GM23338 (cell line): ENCODE results near the gene SLC34A3. TPM values are rescaled to one million over a fixed set of nuclear protein-coding genes. Genes with fewer than 3 reads are reported as not detected.

Experiments
- ATAC-seq: fragments of 200-7000 bp; cut with Tn5 transposase; 3 replicates; pipeline ENCODE4 v1.9.1; 2020
- DNase-seq: peaks from one replicate; pipeline ENCODE4 v3.0.0-alpha.2; 2015; ENCODE audit warnings: low spot score
- H2AFZ ChIP-seq: fragments of 200-600 bp; sonication (generic); 2 replicates; pipeline ENCODE4 v1.8.0; 2016; ENCODE audit warnings: antibody characterized with exemption, mild to moderate bottlenecking, moderate library complexity
- H3F3A ChIP-seq: fragments of 200-600 bp; sonication (generic); replicated peaks from 2 replicates; pipeline ENCODE4 v1.8.0; 2017; ENCODE audit warnings: antibody characterized with exemption, mixed run types, low read depth
- H3K27ac ChIP-seq: fragments of 200-600 bp; sonication (generic); 2 replicates; pipeline ENCODE4 v1.6.1; 2016; ENCODE audit warnings: low read depth
- H3K27me3 ChIP-seq: fragments of 200-600 bp; sonication (generic); 2 replicates; pipeline ENCODE4 v1.8.0; 2016; ENCODE audit warnings: mild to moderate bottlenecking, mixed run types, moderate library complexity; ENCODE audit not compliant: insufficient read depth
- H3K36me3 ChIP-seq: fragments of 200-600 bp; sonication (generic); 2 replicates; pipeline ENCODE4 v1.8.0; 2016; ENCODE audit warnings: mild to moderate bottlenecking; ENCODE audit not compliant: insufficient read depth
- H3K4me1 ChIP-seq: fragments of 200-600 bp; sonication (generic); 2 replicates; pipeline ENCODE4 v1.8.0; 2016; ENCODE audit warnings: mild to moderate bottlenecking, moderate library complexity; ENCODE audit not compliant: insufficient read depth
- H3K4me2 ChIP-seq: fragments of 200-600 bp; sonication (generic); 2 replicates; pipeline ENCODE4 v1.7.1; 2017; ENCODE audit warnings: mixed run types
- H3K4me3 ChIP-seq: fragments of 200-600 bp; sonication (generic); 2 replicates; pipeline ENCODE4 v1.6.1; 2016; ENCODE audit warnings: mixed run types
- H3K79me2 ChIP-seq: fragments of 200-600 bp; sonication (generic); replicated peaks from 2 replicates; pipeline ENCODE4 v1.8.0; 2017; ENCODE audit warnings: mild to moderate bottlenecking; ENCODE audit not compliant: insufficient read depth
- H3K9me2 ChIP-seq: fragments of 200-600 bp; sonication (generic); 2 replicates; pipeline ENCODE4 v1.8.0; 2017; ENCODE audit not compliant: insufficient read depth
- H4K20me1 ChIP-seq: fragments of 200-600 bp; sonication (generic); replicated peaks from 2 replicates; pipeline ENCODE4 v1.8.0; 2017; ENCODE audit warnings: mild to moderate bottlenecking; ENCODE audit not compliant: insufficient read depth
- H3K27ac Mint-ChIP-seq: 2 replicates; pipeline ENCODE4 v1.8.0; 2020; ENCODE audit warnings: inconsistent platforms, mild to moderate bottlenecking, moderate library complexity, mixed read lengths
- H3K27me3 Mint-ChIP-seq: 3 replicates; pipeline ENCODE4 v1.8.0; 2022; ENCODE audit warnings: low read depth, mild to moderate bottlenecking, moderate library complexity, mixed read lengths, inconsistent platforms; ENCODE audit not compliant: insufficient read depth, poor library complexity
- H3K36me3 Mint-ChIP-seq: 3 replicates; pipeline ENCODE4 v1.8.0; 2021; ENCODE audit warnings: low read depth, mild to moderate bottlenecking, inconsistent platforms, moderate library complexity, mixed read lengths
- H3K4me1 Mint-ChIP-seq: 3 replicates; pipeline ENCODE4 v1.8.0; 2020; ENCODE audit warnings: mild to moderate bottlenecking, inconsistent platforms, mixed read lengths
- H3K4me3 Mint-ChIP-seq: 3 replicates; pipeline ENCODE4 v1.8.0; 2021; ENCODE audit warnings: moderate library complexity, mild to moderate bottlenecking, inconsistent platforms, mixed read lengths
- H3K9me3 Mint-ChIP-seq: 3 replicates; pipeline ENCODE4 v1.8.0; 2020; ENCODE audit warnings: moderate library complexity, mild to moderate bottlenecking, inconsistent platforms, mixed read lengths
- CREB1 ChIP-seq: fragments of 250-450 bp; sonication (Bioruptor Pico); IDR thresholded peaks from 2 replicates; pipeline ENCODE4 v1.5.0; 2020; ENCODE audit warnings: low read depth, mild to moderate bottlenecking, moderate library complexity
- EZH2 ChIP-seq: fragments of 200-600 bp; sonication (generic); IDR thresholded peaks from one replicate; pipeline ENCODE4 v1.8.0; 2017; ENCODE audit warnings: antibody characterized with exemption, mild to moderate bottlenecking, low read depth; ENCODE audit not compliant: unreplicated experiment
- NANOG ChIP-seq: IDR thresholded peaks from 2 replicates; pipeline ENCODE4 v1.6.1; 2016; ENCODE audit warnings: antibody characterized with exemption, borderline replicate concordance
- STAT1 ChIP-seq: IDR thresholded peaks from one replicate; pipeline ENCODE4 v1.6.1; 2016; ENCODE audit warnings: antibody characterized with exemption; ENCODE audit not compliant: unreplicated experiment
- polyA plus RNA-seq: library from polyadenylated mRNA; unstranded; fragments of >200 nt; fragmentation: Nextera tagmentation; extraction: Ambion mirVana; gene quantifications from 2 replicates; pipeline ENCODE4 v1.2.1, GENCODE V29; 2016
- total RNA-seq: library from RNA; depleted of rRNA; stranded (reverse); fragments of >200 nt; shearing (Covaris generic); gene quantifications from 2 replicates; pipeline ENCODE4 v1.2.3, GENCODE V29; 2014
- TF ChIP-seq, protein P1 (sequence below): IDR thresholded peaks from one replicate; pipeline ENCODE4 v1.6.1; 2018; ENCODE audit warnings: antibody characterized with exemption; ENCODE audit not compliant: unreplicated experiment
- TF ChIP-seq, protein P2 (sequence below), 2 experiments: fragments of 200-600 bp in 1 of 2; sonication (generic) in 1 of 2; conservative IDR thresholded peaks; 2 replicates each; pipeline versions ENCODE4 v1.5.1 to v1.6.1; 2016 to 2017; ENCODE audit warnings: antibody characterized with exemption in 2 of 2, low read depth in 2 of 2, mild to moderate bottlenecking in 2 of 2, moderate library complexity in 1 of 2
- TF ChIP-seq, protein P3 (sequence below): IDR thresholded peaks from 2 replicates; pipeline ENCODE4 v1.6.1; 2016; ENCODE audit warnings: antibody characterized with exemption

Gene SLC34A3
- total and polyA plus RNA-seq, 2 experiments from 2014 or later: not detected

DNA sequence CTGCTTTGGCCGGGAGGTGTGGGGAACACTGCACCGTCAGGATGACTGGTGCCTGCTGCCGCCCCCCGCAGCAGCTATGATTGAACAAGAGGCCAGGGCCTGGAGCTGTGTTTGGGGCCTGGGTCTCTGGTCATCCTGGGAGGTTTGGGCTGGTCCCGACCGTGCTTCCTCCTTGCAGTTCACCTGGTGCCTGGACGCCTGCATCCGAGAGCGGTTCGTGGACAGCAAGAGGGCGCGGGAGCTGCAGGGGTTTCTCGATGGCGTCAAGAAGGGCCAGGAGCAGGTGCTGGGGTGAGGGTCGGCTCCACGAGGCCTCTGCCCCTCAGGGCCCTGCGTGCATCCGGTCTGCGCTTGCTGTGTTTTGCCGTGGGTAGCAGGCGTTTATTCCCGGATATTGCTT lies 33.4 kb downstream of the SLC34A3 start:
- H3K4me3 ChIP-seq: no peak overlapping the region

DNA sequence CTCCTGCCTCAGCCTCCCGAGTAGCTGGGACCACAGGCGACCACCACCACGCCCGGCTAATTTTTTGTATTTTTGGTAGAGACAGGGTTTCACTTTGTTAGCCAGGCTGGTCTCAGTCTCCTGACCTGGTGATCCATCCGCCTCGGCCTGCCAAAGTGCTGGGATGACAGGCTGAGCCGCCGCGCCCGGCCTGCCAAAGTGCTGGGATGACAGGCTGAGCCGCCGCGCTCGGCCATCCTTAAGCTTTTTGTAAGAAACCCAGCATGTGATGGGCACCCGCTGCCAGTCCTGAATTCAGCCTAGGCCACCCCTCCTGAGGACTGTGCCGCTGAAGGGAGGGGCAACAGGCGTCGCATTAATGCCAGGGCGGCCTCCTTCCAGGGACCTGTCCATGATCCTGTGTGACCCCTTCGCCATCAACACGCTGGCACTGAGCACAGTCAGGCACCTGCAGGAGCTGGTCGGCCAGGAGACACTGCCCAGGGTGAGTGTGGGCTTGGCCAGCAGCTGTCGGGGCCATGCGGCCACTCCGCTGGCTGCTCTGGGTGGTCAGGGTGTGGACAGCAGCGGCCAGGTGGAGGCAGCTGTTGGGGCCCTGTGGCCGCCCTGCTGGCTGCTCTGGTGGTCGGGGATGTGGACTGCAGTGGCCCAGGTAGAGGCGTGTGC lies 34.9 kb downstream of the SLC34A3 start:
- peaks cover 37% of the 10 kb centered on the region for H3K36me3 Mint-ChIP-seq
- Histone ChIP-seq H3K9me2 (no peaks in the 10 kb centered on the region), H3K27me3 (no peaks in the 10 kb centered on the region), H3K4me1 (no peaks in the 10 kb centered on the region), H3K4me3 (no peak overlapping the region), H2AFZ (no peak overlapping the region), H3K36me3 (peaks cover 10% of the 10 kb centered on the region; the same call in 1 of the 2 replicates), H3K4me2 (no peak overlapping the region), H4K20me1 (0 out of 2 replicates have a peak, but pooled peaks cover 9% of the 10 kb centered on the region), H3F3A (0 out of 2 replicates have a peak, but pooled peaks cover 4% of the 10 kb centered on the region), H3K27ac (no peak overlapping the region), H3K79me2 (no peaks in the 10 kb centered on the region)
- ATAC-seq (no peak), DNase-seq (no peak)
- TF ChIP-seq, protein P1, sequence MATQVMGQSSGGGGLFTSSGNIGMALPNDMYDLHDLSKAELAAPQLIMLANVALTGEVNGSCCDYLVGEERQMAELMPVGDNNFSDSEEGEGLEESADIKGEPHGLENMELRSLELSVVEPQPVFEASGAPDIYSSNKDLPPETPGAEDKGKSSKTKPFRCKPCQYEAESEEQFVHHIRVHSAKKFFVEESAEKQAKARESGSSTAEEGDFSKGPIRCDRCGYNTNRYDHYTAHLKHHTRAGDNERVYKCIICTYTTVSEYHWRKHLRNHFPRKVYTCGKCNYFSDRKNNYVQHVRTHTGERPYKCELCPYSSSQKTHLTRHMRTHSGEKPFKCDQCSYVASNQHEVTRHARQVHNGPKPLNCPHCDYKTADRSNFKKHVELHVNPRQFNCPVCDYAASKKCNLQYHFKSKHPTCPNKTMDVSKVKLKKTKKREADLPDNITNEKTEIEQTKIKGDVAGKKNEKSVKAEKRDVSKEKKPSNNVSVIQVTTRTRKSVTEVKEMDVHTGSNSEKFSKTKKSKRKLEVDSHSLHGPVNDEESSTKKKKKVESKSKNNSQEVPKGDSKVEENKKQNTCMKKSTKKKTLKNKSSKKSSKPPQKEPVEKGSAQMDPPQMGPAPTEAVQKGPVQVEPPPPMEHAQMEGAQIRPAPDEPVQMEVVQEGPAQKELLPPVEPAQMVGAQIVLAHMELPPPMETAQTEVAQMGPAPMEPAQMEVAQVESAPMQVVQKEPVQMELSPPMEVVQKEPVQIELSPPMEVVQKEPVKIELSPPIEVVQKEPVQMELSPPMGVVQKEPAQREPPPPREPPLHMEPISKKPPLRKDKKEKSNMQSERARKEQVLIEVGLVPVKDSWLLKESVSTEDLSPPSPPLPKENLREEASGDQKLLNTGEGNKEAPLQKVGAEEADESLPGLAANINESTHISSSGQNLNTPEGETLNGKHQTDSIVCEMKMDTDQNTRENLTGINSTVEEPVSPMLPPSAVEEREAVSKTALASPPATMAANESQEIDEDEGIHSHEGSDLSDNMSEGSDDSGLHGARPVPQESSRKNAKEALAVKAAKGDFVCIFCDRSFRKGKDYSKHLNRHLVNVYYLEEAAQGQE: no peak
- TF ChIP-seq, protein P2, sequence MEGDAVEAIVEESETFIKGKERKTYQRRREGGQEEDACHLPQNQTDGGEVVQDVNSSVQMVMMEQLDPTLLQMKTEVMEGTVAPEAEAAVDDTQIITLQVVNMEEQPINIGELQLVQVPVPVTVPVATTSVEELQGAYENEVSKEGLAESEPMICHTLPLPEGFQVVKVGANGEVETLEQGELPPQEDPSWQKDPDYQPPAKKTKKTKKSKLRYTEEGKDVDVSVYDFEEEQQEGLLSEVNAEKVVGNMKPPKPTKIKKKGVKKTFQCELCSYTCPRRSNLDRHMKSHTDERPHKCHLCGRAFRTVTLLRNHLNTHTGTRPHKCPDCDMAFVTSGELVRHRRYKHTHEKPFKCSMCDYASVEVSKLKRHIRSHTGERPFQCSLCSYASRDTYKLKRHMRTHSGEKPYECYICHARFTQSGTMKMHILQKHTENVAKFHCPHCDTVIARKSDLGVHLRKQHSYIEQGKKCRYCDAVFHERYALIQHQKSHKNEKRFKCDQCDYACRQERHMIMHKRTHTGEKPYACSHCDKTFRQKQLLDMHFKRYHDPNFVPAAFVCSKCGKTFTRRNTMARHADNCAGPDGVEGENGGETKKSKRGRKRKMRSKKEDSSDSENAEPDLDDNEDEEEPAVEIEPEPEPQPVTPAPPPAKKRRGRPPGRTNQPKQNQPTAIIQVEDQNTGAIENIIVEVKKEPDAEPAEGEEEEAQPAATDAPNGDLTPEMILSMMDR (conservative IDR thresholded peaks at IDR 0.05; ENCODE audit: low read depth in 2 of 2): no peak
- TF ChIP-seq, protein P3, sequence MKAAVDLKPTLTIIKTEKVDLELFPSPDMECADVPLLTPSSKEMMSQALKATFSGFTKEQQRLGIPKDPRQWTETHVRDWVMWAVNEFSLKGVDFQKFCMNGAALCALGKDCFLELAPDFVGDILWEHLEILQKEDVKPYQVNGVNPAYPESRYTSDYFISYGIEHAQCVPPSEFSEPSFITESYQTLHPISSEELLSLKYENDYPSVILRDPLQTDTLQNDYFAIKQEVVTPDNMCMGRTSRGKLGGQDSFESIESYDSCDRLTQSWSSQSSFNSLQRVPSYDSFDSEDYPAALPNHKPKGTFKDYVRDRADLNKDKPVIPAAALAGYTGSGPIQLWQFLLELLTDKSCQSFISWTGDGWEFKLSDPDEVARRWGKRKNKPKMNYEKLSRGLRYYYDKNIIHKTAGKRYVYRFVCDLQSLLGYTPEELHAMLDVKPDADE: no peak
- TF ChIP-seq NANOG: no peak
- no peaks in the 10 kb centered on the region; the same call in 2 of the 3 replicates for H3K9me3 Mint-ChIP-seq
- no peak overlapping the region for H3K4me3 Mint-ChIP-seq
- H3K27ac Mint-ChIP-seq: no peak overlapping the region
- peaks cover 18% of the 10 kb centered on the region for H3K27me3 Mint-ChIP-seq
- peaks cover 4% of the 10 kb centered on the region; the same call in 2 of the 3 replicates for H3K4me1 Mint-ChIP-seq

More for the DNA sequence above, 33.4 kb downstream of the SLC34A3 start:
- no peak overlapping the region for H3K27ac ChIP-seq
- no peak overlapping the region for H2AFZ ChIP-seq
- H3F3A ChIP-seq: 0 out of 2 replicates have a peak, but pooled peaks cover 7% of the 10 kb centered on the region
- Mint-ChIP-seq H3K9me3 (no peaks in the 10 kb centered on the region; the same call in 2 of the 3 replicates), H3K4me3 (no peak overlapping the region), H3K27me3 (peaks cover 14% of the 10 kb centered on the region), H3K4me1 (peaks cover 4% of the 10 kb centered on the region; the same call in 2 of the 3 replicates), H3K27ac (no peak overlapping the region), H3K36me3 (peaks cover 32% of the 10 kb centered on the region)
- no peaks in the 10 kb centered on the region for H3K27me3 ChIP-seq
- H3K4me2 ChIP-seq: no peak overlapping the region
- TF ChIP-seq EZH2 (no peak), NANOG (no peak), CREB1 (CRISPR knock-in tag) (no peak), STAT1 (no peak)
- ATAC-seq (no peak), DNase-seq (no peak)
- no peaks in the 10 kb centered on the region for H3K79me2 ChIP-seq
- H3K9me2 ChIP-seq: no peaks in the 10 kb centered on the region
- 0 out of 2 replicates have a peak, but pooled peaks cover 4% of the 10 kb centered on the region for H4K20me1 ChIP-seq
- H3K36me3 ChIP-seq: peaks cover 13% of the 10 kb centered on the region
- H3K4me1 ChIP-seq: no peaks in the 10 kb centered on the region
